D721Med (cell line): ENCODE results near the gene ELAVL3.
"Not testable (repeated sequence)": the region's sequence is repeated elsewhere in the genome, so short reads cannot be mapped to it uniquely, and the experiment has no call there.

Experiments used
- DNase-seq: peaks from one replicate; pipeline ENCODE4 v3.0.0; 2011; ENCODE audit warnings: low spot score; ENCODE audit not compliant: insufficient read length
- FAIRE-seq: peaks from 2 replicates; lab custom pipeline; 2011; peaks lifted over from hg19 to GRCh38; lab: Jason Lieb, UNC
- TF ChIP-seq, protein P1 (sequence below): IDR thresholded peaks from 2 replicates; pipeline ENCODE4 v1.5.1; 2012; ENCODE audit warnings: mild to moderate bottlenecking, control low read depth; ENCODE audit not compliant: insufficient read depth; ENCODE audit errors: missing control alignments

Gene ELAVL3

DNA sequence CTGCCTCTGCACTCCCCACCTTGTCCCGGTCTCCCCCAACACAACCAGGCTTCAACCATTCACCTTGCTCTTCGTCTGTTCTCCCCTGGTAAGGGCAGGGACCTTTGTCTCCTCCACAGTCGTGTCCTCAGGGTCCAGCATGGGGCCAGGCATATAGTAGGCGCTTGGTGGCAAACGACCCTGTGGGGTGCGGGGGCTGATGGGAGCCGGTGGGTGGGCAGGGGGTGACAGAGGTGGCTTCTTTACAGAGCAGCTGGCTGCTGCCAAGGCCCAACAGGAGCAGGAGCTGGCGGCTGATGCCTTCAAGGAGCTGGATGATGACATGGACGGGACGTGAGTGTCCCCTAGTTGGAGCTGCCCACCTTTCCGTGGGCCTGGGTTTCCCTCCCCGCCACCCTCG lies 35.7 kb downstream of the ELAVL3 start:
- TF ChIP-seq, protein P1, sequence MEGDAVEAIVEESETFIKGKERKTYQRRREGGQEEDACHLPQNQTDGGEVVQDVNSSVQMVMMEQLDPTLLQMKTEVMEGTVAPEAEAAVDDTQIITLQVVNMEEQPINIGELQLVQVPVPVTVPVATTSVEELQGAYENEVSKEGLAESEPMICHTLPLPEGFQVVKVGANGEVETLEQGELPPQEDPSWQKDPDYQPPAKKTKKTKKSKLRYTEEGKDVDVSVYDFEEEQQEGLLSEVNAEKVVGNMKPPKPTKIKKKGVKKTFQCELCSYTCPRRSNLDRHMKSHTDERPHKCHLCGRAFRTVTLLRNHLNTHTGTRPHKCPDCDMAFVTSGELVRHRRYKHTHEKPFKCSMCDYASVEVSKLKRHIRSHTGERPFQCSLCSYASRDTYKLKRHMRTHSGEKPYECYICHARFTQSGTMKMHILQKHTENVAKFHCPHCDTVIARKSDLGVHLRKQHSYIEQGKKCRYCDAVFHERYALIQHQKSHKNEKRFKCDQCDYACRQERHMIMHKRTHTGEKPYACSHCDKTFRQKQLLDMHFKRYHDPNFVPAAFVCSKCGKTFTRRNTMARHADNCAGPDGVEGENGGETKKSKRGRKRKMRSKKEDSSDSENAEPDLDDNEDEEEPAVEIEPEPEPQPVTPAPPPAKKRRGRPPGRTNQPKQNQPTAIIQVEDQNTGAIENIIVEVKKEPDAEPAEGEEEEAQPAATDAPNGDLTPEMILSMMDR, result no peak

DNA sequence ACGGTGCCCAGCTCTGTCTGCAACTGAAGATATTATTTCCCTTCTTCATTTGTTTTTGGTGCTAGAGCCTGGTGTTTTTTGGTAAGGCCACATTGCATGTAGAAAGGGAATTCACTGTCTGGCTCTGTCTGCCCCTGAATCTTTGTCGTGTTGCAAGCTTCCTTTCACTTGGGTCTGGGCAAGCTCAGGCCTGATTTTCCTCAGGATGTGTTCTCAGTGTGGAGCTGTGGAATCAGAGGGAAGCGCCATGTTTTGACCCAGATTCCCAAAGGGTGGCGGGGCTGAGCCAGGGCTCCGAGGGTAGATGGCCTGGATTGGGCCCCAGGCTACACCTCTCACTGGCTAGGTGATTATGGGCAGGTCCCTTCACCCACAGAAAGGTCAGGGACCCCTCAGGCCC lies 36.8 kb downstream of the ELAVL3 start:
- TF ChIP-seq, protein P1, result no peak
- DNase-seq (no peak), FAIRE-seq (no peak)

More for the DNA sequence above, 35.7 kb downstream of the ELAVL3 start:
- DNase-seq, result no peak
- no peak for FAIRE-seq

DNA sequence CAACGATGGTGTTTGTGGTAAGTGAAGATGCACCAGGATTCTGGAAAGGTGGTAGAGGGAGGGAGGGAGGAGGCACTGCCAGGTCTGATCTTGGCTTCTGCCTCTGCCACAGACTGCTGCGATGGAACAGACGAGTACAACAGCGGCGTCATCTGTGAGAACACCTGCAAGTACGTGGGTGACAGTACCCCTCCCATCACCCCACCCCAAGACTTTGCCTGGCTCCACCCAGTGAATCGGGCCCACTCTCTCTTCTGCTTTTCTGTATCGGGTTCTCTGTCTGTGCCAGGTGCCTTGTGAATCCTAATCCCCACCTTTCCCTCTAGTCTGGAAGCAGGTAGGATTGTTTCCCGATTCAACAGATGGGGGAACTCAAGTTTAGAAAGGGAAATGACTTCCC lies 42.9 kb downstream of the ELAVL3 start:
- TF ChIP-seq, protein P1, result no peak
- DNase-seq (no peak), FAIRE-seq (no peak)

DNA sequence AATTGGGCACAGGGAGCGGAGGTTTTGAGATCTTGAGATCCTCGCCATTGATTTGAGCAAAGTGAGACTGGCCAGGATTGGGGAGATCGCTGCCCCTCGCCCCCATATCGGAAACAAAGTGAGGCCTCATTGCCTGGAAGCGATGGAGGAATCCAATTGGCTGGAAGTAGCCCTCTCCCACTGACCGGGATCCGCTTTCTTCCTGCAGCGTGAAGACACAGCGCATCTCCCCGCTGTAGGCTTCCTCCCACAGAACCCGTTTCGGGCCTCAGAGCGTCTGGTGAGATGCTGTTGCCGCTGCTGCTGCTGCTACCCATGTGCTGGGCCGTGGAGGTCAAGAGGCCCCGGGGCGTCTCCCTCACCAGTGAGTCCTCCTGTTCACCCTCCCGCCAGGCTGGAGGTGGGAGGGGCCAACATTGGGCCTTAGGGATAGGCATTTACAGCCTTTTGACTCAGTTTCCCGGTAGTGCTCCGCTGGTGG lies 45.0 kb downstream of the ELAVL3 start:
- peak; percentile 10 for DNase-seq
- no peak for FAIRE-seq
- TF ChIP-seq, protein P1, result no peak

DNA sequence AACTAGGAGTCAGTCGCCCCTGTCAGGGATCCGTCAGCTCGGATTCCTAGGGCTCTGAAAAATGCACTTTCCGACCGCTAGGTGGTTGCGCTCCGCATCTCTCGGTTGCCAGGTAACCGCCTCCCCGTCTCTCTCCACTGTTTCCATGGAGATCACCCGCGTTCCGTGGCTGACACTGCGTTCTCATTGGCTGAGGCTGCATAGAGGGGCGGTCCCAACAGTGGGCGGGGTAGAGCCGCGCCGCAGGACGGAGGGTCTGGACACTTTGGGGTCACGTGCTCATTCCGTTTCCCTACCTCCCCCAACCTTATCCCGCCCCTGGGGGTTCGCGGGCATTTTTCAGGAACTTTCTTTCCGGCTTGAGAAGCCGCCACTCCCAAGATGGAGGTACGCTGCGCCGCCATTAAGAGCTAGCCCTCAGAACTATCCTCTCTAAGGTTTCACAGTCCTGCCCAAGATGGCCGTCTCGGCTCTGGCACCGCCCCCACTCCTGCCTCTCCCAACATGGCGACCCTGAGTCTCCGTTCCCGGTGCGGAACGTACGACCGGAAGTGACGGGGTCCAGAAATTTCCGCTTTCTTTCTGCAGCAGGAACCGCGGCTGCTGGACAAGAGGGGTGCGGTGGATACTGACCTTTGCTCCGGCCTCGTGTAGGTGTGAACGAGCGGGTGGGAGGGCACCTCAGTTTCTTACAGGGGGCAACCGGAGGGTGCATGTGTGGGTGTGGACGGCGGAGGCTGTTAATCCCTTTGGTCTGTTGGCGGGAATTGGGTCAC lies 45.6 kb downstream of the ELAVL3 start, which contains the start of the genes ODAD3 and PRKCSH:
Gene ODAD3 (minus strand): TSS at position 65 of the 776 bp plus-strand sequence. CDS start 105 bp downstream, outside the sequence.
Gene PRKCSH (plus strand): TSS at position 579 of the 776 bp plus-strand sequence. CDS start 483 bp downstream, outside the sequence.
- peak; percentile 21 for FAIRE-seq
- peak; percentile 89 for DNase-seq
- TF ChIP-seq, protein P1, result peak; percentile 78

DNA sequence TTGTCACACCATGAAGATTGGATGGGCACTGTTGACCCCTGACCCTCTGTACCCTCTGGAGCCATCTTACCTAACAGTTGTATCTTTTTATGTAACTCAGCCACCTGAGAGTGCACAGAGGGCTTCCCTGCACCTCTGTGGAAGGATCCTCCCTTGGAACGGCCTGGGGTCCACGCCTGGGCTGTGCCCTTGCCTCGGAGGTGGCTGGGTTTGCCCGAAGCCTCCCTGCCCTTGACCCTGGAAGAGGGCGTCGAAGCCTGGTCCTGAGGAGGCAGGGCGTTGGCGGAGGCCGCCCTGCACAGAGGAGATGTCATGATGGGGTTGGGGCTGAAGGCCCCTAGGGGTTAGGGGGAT lies 46.2 kb downstream of the ELAVL3 start:
- TF ChIP-seq, protein P1, result no peak
- DNase-seq (no peak), FAIRE-seq (no peak)

DNA sequence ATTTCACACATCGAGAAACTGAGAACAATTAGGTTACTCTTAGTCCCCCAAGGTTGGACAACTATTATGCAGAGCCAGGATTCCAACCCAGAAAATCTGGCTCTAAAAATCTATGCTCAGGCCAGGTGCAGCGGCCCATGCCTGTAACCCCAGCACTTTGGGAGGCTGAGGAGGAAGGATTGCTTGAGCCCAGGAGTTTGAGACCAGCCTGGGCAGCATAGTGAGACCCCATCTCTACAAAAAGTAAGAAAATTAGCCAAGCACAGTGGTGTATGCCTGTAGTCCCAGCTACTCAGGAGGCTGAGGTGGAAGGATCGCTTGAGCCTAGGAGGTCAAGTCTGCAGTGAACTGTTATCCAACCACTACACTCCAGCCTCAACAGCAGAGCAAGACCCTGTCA lies 47.3 kb downstream of the ELAVL3 start:
- DNase-seq, FAIRE-seq: not testable (repeated sequence)
